Diencephalon (tissue), 1 donor: ENCODE results near the gene TEX10. TPM values are rescaled to one million over a fixed set of nuclear protein-coding genes. Genes with fewer than 3 reads are reported as not detected.

ENCODE experiments used
- total RNA-seq: library from RNA; depleted of rRNA; stranded (reverse); fragments of >200 nt; gene quantifications from one replicate; pipeline ENCODE4 v1.2.3, GENCODE V29; 2014

TEX10 gene
- 37.1 TPM for total RNA-seq

DNA sequence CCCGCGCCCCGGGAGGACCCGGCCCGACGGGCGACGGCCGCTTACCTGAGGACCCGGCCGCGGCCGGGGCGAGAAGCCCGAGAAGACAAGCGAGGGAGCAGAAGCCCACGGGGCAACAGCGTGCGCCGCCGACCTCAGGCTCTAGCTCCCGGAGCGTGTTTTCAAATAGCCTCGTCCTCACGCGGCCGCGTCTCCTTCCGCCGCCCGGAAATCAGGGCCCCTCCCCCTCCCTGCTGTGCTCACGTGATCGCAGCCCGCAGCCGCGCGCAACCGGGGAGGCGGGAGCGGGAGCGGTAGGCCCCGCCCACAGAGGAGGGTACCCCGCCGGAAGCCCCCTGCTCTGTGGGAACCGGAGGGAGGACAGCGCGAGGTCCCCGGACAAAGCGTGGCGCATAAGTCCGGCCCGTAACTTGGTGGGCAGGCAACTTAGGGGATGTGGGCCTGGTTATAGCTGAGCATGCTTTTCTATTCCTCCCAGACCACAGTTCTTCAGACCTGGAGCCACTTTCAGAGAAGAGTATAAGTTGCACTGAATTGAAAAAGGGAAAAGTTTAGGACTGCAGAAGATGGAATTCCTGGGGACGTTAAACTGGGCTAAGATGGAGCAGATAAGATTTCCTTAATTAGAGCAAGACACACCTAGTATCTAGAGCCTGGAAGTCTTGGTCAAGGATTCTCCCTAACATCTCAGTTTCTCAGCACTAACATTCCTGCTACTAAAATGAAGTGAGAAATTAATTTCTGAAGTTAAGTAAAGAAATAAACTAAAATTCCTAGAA is at the start of gene TEX10:
TEX10 (minus strand) TSS at position 216 of the 779 bp plus-strand sequence. CDS start 3,579 bp downstream, outside the sequence.

Other genes with a start within 250 kb of the TEX10 start
- 74.7 TPM for gene MSANTD3, start 74.2 kb upstream of the TEX10 start, total RNA-seq
- 46.6 TPM for gene TMEFF1, start 120.2 kb upstream of the TEX10 start, total RNA-seq
- 8.8 TPM for gene CAVIN4, start 225.1 kb upstream of the TEX10 start, total RNA-seq